ENCODE results near the gene MAPK7. TPM values are rescaled to one million over a fixed set of nuclear protein-coding genes. Genes with fewer than 3 reads are reported as not detected.

The MAPK7 gene
- total RNA-seq, 2 experiments from 2014 or later: 8.7 to 10.7 TPM

GRCh38 chr17:19379361-19380065 lies 1.2 kb downstream of the MAPK7 start:
- DNase-seq: no peak
- Mint-ChIP-seq H3K36me3 (ENCODE audit: low read depth) (peaks cover 13% of the 10 kb centered on the region), H3K27ac (no peak overlapping the region), H3K4me1 (ENCODE audit: low read depth) (peaks cover 8% of the 10 kb centered on the region), H3K27me3 (ENCODE audit: low read depth) (no peaks in the 10 kb centered on the region), H3K9me3 (no peaks in the 10 kb centered on the region), H3K4me3 (peak overlapping the region; percentile 99)
- CTCF ChIA-PET: interaction anchor here (0.6 to 4.6 kb wide), 2 partner anchors 15 to 51 kb away, joined by 3 to 46 read pairs; partner anchors contain the start of gene B9D1
- intact Hi-C loops (cut with micrococcal nuclease): loop anchor here (5.0 kb wide), 4 partner anchors 68 to 1557 kb away; no protein-coding TSS in a partner anchor

GRCh38 chr17:19380481-19381301 lies 2.4 kb downstream of the MAPK7 start:
- Mint-ChIP-seq H3K36me3 (ENCODE audit: low read depth) (peaks cover 13% of the 10 kb centered on the region), H3K4me1 (ENCODE audit: low read depth) (peaks cover 8% of the 10 kb centered on the region), H3K27me3 (ENCODE audit: low read depth) (no peaks in the 10 kb centered on the region), H3K4me3 (no peak overlapping the region), H3K9me3 (no peaks in the 10 kb centered on the region), H3K27ac (no peak overlapping the region)
- DNase-seq: no peak
- intact Hi-C loops (cut with micrococcal nuclease): no loop called here
- CTCF ChIA-PET: interaction anchor here (4.6 kb wide), 1 partner anchor 17 kb away, joined by 46 read pairs; the partner anchor contains the start of gene B9D1

- CTCF ChIA-PET: interaction anchor here (4.6 kb wide), 1 partner anchor 17 kb away, joined by 46 read pairs; the partner anchor contains the start of gene B9D1
These were observed 3.1 kb downstream of the MAPK7 start for GRCh38 chr17:19381361-19381740.

GRCh38 chr17:19381741-19382444 lies 3.6 kb downstream of the MAPK7 start:
- H3K27me3 Mint-ChIP-seq (ENCODE audit: low read depth): no peaks in the 10 kb centered on the region
- peaks cover 13% of the 10 kb centered on the region for H3K36me3 Mint-ChIP-seq (ENCODE audit: low read depth)
- H3K4me1 Mint-ChIP-seq (ENCODE audit: low read depth): peaks cover 3% of the 10 kb centered on the region
- H3K9me3 Mint-ChIP-seq: no peaks in the 10 kb centered on the region
- H3K27ac Mint-ChIP-seq: no peak overlapping the region
- intact Hi-C loops (cut with micrococcal nuclease): no loop called here
- CTCF ChIA-PET: no interaction called here
- no peak for DNase-seq
- H3K4me3 Mint-ChIP-seq: no peak overlapping the region

More at GRCh38 chr17:19381361-19381740, 3.1 kb downstream of the MAPK7 start:
- Mint-ChIP-seq H3K9me3 (no peaks in the 10 kb centered on the region), H3K27ac (no peak overlapping the region), H3K27me3 (ENCODE audit: low read depth) (no peaks in the 10 kb centered on the region), H3K4me3 (no peak overlapping the region), H3K4me1 (ENCODE audit: low read depth) (peaks cover 5% of the 10 kb centered on the region), H3K36me3 (ENCODE audit: low read depth) (peaks cover 13% of the 10 kb centered on the region)
- DNase-seq: no peak
- intact Hi-C loops (cut with micrococcal nuclease): no loop called here

- CTCF ChIA-PET: no interaction called here
- Mint-ChIP-seq H3K27me3 (ENCODE audit: low read depth) (no peaks in the 10 kb centered on the region), H3K36me3 (ENCODE audit: low read depth) (peaks cover 13% of the 10 kb centered on the region), H3K27ac (no peak overlapping the region), H3K4me1 (ENCODE audit: low read depth) (no peaks in the 10 kb centered on the region), H3K9me3 (no peaks in the 10 kb centered on the region), H3K4me3 (no peak overlapping the region)
- DNase-seq: no peak
- intact Hi-C loops (cut with micrococcal nuclease): no loop called here
These were observed 4.5 kb downstream of the MAPK7 start for GRCh38 chr17:19382531-19383444.

GRCh38 chr17:19383681-19384470 lies 5.6 kb downstream of the MAPK7 start:
- no peak overlapping the region for H3K4me3 Mint-ChIP-seq
- H3K27ac Mint-ChIP-seq: no peak overlapping the region
- H3K4me1 Mint-ChIP-seq (ENCODE audit: low read depth): no peaks in the 10 kb centered on the region
- CTCF ChIA-PET: no interaction called here
- DNase-seq: no peak
- no peaks in the 10 kb centered on the region for H3K9me3 Mint-ChIP-seq
- intact Hi-C loops (cut with micrococcal nuclease): no loop called here
- H3K36me3 Mint-ChIP-seq (ENCODE audit: low read depth): peaks cover 13% of the 10 kb centered on the region
- no peaks in the 10 kb centered on the region for H3K27me3 Mint-ChIP-seq (ENCODE audit: low read depth)

- Mint-ChIP-seq H3K9me3 (no peaks in the 10 kb centered on the region), H3K4me3 (no peak overlapping the region), H3K36me3 (ENCODE audit: low read depth) (peaks cover 10% of the 10 kb centered on the region), H3K27me3 (ENCODE audit: low read depth) (no peaks in the 10 kb centered on the region), H3K4me1 (ENCODE audit: low read depth) (no peaks in the 10 kb centered on the region), H3K27ac (no peak overlapping the region)
- CTCF ChIA-PET: interaction anchor here (0.6 to 0.8 kb wide), 2 partner anchors 13 to 262 kb away, joined by 3 read pairs; no protein-coding TSS in a partner anchor
- intact Hi-C loops (cut with micrococcal nuclease): no loop called here
- no peak for DNase-seq
These were observed 6.6 kb downstream of the MAPK7 start for GRCh38 chr17:19384723-19385391.

- intact Hi-C loops (cut with micrococcal nuclease): no loop called here
- Mint-ChIP-seq H3K36me3 (ENCODE audit: low read depth) (peaks cover 8% of the 10 kb centered on the region), H3K27ac (no peak overlapping the region), H3K27me3 (ENCODE audit: low read depth) (no peaks in the 10 kb centered on the region), H3K9me3 (no peaks in the 10 kb centered on the region), H3K4me1 (ENCODE audit: low read depth) (no peaks in the 10 kb centered on the region), H3K4me3 (no peak overlapping the region)
- CTCF ChIA-PET: interaction anchor here (0.6 to 0.8 kb wide), 3 partner anchors 12 to 261 kb away, joined by 3 read pairs; no protein-coding TSS in a partner anchor
- no peak for DNase-seq
These were observed 7.3 kb downstream of the MAPK7 start for GRCh38 chr17:19385521-19385983.

- DNase-seq: no peak
- no peaks in the 10 kb centered on the region for H3K27me3 Mint-ChIP-seq (ENCODE audit: low read depth)
- CTCF ChIA-PET: interaction anchor here (0.8 kb wide), 1 partner anchor 21 kb away, joined by 3 read pairs; no protein-coding TSS in a partner anchor
- H3K4me1 Mint-ChIP-seq (ENCODE audit: low read depth): no peaks in the 10 kb centered on the region
- no peaks in the 10 kb centered on the region for H3K9me3 Mint-ChIP-seq
- H3K4me3 Mint-ChIP-seq: no peak overlapping the region
- peaks cover 2% of the 10 kb centered on the region for H3K36me3 Mint-ChIP-seq (ENCODE audit: low read depth)
- intact Hi-C loops (cut with micrococcal nuclease): no loop called here
- no peak overlapping the region for H3K27ac Mint-ChIP-seq
These were observed 8.0 kb downstream of the MAPK7 start for GRCh38 chr17:19386051-19386929.
